HL-60/S4 treated with retinoic acid at 250 ng/mL for 4 days and 3 days (cell line): ENCODE measurements around the gene EFR3B.
"Not testable (repeated sequence)": the region's sequence is repeated elsewhere in the genome, so short reads cannot be mapped to it uniquely, and the experiment has no call there.

Source experiments
- in situ Hi-C: fragments of 300-500 bp; cut with MboI; formaldehyde crosslinking; loops from 2 replicates; pipeline ENCODE4 v1.7.0; 2022; ENCODE audit warnings: low sequenced_read_pairs

Gene EFR3B

DNA sequence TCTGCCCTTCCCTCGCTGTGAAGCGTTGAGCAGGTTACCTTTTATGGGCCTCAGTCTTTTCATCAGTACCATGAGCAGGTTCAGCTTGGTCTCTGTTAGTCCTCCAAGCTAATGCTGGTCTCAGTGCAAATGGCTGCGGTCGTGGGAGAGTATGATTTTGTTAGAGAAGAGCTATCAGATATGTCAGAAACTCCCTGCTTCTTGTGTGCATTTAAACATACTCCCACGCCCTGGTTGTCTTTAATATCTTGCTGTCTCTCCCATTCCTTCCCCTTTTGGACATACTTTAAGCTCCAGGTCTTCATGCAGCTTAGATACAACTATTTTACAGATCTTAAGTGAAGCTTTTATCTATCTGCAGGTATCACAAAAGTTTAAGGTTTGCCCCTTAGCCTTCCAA is 62.9 kb downstream of the EFR3B start:
- in situ Hi-C loops = loop anchor here (25.0 kb wide), 1 partner anchor 692 kb away; no protein-coding TSS in a partner anchor

DNA sequence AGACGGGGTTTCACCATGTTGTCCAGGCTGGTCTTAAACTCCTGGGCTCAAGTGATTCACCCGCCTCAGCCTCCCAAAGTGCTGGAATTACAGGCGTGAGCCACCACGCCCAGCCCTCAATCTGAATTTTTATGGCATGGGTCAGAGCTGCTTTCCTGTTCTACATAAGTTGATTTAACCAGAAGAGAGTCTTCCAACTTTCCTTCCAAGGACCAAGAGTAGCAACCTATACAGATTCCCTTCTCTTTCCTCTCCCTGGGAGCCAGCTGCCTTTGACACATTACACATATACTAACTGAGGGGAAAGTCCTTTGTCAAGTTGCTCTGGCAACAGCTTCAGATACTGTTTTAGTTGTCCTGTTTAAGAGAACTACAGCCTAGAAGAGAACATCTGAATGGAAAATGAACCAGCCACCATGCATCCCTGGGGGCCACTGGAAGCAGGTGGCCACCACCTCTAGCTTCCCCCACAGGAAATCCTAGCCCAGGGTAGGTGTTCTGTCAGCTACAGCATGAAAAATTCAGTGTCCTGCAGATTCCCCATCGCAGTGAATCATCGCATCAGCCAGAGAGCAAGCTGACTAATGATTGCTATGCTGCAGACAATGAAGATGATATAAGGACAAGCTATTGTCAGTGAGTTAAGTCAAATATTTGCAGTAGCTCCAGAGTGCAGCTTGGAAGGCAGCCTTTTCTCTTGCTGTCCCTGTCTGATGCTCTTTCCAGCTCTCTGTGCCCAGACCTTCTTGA is 63.6 kb downstream of the EFR3B start:
- in situ Hi-C loops = loop anchor here (25.0 kb wide), 1 partner anchor 693 kb away; no protein-coding TSS in a partner anchor

DNA sequence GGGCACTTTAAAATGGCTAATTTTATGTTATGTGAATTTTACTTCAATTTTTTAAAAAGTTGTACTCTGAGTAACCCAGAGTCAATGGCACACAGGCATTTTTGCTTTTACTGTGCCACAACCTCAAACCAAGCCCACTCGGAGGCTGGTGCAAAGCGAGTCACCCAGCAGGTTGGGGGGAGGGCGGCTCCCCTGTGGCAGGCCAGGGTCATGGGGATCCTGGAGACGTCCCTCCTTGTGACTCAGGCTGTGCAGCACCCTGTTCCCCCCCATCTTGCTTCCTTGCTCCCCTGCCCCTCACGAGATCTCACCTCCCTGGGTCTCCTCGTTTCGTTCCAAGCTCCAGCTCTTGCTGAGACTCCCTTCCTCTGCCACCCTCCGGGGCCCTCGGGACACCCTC is 67.9 kb downstream of the EFR3B start:
- in situ Hi-C loops = loop anchor here (25.0 kb wide), 1 partner anchor 698 kb away; no protein-coding TSS in a partner anchor

DNA sequence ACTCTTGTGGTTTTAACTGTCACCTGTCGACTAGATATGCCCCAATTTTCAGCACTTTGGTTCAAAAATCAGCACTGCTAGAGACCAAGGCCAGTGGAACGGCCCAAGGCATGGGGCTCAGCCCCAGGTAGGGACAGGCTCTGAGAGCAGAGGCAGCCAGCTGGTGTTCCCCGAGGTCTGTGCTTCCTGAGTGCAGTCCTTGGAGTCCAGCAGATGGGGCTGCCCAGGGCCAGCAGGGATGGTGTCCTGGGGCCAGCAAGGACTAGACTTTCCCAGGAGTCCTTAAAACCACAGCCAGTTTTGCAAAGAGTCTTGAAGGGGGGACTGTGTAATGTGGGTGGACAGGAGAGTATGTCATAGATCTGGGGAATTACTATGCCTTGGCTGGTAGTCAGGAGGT is 70.2 kb downstream of the EFR3B start:
- in situ Hi-C loops = loop anchor here (25.0 kb wide), 1 partner anchor 700 kb away; no protein-coding TSS in a partner anchor

GRCh38 chr2:25115249-25115883 is 73.5 kb downstream of the EFR3B start:
- in situ Hi-C loops = loop anchor here (25.0 kb wide), 1 partner anchor 703 kb away; no protein-coding TSS in a partner anchor

- in situ Hi-C loops = loop anchor here (25.0 kb wide), 1 partner anchor 704 kb away; no protein-coding TSS in a partner anchor
These were observed 74.0 kb downstream of the EFR3B start for GRCh38 chr2:25115902-25116301.

GRCh38 chr2:25116956-25117355 is 75.1 kb downstream of the EFR3B start:
- in situ Hi-C loops = loop anchor here (25.0 kb wide), 1 partner anchor 705 kb away; no protein-coding TSS in a partner anchor

GRCh38 chr2:25119263-25119662 is 77.4 kb downstream of the EFR3B start:
- in situ Hi-C loops = loop anchor here (25.0 kb wide), 1 partner anchor 707 kb away; no protein-coding TSS in a partner anchor

GRCh38 chr2:25122367-25122766 is 80.5 kb downstream of the EFR3B start:
- in situ Hi-C loops = loop anchor here (25.0 kb wide), 1 partner anchor 710 kb away; no protein-coding TSS in a partner anchor

- in situ Hi-C loops = loop anchor here (25.0 kb wide), 1 partner anchor 711 kb away; no protein-coding TSS in a partner anchor
These were observed 81.8 kb downstream of the EFR3B start for GRCh38 chr2:25123682-25124081.

GRCh38 chr2:25125189-25125588 is 83.3 kb downstream of the EFR3B start:
- in situ Hi-C loops = no loop called here

DNA sequence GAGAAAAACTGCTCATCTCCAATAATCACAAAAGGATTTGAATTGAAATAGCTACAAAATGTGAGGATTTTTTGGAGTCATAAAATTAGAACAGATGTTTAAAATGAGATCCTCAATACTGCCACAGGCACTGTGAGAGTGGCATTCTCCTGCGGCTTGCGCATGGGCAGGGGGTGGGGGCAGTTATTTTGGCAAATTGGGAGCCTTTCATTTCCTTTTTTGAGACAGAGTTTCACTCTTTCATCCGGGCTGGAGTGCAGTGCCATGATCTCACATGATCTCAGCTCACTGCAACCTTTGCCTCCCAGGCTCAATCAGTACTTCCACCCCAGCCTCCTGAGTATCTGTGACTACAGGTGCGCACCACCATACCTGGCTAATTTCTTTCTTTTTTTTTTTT is 84.1 kb downstream of the EFR3B start:
- in situ Hi-C loops = no loop called here

- in situ Hi-C loops = not testable (repeated sequence)
These were observed 85.2 kb downstream of the EFR3B start for GRCh38 chr2:25127071-25127470.

DNA sequence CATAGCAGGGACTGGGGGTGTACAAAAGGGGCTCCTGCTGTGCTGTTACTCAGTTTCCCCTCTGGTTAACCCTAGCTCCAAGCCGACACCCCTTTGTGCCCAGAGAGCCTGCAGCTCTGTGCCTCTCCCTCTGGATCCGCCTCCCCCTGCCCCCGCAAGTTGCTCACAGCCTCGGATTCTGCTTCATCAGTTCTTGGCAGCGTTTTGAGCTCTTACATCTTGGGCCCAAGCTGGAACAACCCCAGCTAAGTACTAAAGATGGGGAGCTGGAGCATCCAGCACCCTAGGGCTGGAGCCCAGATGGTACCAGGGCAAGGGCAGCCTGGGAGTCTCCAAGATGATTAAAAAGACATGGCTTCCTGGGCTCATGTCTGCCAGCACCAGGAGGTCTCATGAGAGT is 85.8 kb downstream of the EFR3B start:
- in situ Hi-C loops = no loop called here

- in situ Hi-C loops = loop anchor here (10.0 kb wide), 1 partner anchor 145 kb away; no protein-coding TSS in a partner anchor
These were observed 88.1 kb downstream of the EFR3B start for GRCh38 chr2:25129901-25130520.

GRCh38 chr2:25131253-25131566 is 89.3 kb downstream of the EFR3B start:
- in situ Hi-C loops = loop anchor here (10.0 kb wide), 1 partner anchor 146 kb away; no protein-coding TSS in a partner anchor

DNA sequence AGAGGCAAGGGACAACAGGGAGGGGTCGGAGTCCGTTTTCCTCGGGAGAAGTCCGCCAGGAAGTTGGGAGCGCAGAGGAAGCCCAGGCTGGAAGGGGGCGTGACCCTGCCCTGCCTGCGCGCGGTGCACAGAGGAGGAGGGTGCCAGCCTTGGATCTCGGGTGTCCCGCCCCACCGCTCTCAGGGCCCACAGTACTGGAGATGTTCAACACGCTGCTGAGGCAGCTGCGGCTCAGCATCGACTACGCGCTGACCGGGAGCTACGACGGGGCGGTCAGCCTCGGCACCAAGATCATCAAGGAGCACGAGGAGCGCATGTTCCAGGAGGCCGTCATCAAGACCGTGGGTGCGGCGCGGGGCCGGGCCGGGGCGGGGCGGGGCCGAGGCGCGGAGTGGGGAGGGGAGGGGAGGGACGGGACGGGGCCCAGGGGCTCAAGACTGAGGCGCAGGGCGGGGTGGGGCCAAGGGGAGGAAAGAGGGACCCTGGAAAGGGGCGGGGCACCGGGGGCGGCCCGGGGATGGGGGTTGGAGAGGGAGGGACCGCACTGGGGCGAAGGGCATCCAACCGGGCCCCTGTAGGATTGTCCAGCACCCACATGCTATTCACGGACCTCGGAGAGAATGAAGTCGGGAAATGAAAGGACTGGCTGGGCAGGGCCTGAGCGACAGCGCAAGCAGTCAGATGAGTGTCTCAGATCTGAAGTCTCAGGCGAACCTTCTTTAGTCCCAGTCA is 89.9 kb downstream of the EFR3B start:
- in situ Hi-C loops = loop anchor here (10.0 kb wide), 1 partner anchor 147 kb away; no protein-coding TSS in a partner anchor

- in situ Hi-C loops = loop anchor here (10.0 kb wide), 1 partner anchor 147 kb away; no protein-coding TSS in a partner anchor
These were observed 90.4 kb downstream of the EFR3B start for GRCh38 chr2:25132299-25132635.

- in situ Hi-C loops = loop anchor here (10.0 kb wide), 1 partner anchor 148 kb away; no protein-coding TSS in a partner anchor
These were observed 90.8 kb downstream of the EFR3B start for GRCh38 chr2:25132693-25133092.

DNA sequence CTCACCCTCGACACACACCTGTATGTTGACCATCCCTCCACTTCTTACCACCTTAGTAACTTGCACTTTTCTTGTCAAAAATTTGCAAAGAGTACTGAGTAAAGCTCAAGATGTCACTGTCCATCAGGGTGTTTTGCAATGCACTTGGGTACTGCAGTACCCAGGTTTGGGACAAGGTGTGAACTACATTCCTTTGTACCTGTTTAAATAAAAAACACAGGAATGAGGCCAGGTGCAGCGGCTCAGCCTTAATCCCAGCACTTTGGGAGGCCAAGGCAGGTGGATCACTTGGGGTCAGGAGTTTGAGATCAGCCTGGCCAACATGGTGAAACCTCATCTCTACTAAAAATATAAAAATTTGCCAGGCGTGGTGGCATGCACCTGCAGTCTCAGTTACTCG is 98.7 kb downstream of the EFR3B start:
- in situ Hi-C loops = not testable (repeated sequence)

DNA sequence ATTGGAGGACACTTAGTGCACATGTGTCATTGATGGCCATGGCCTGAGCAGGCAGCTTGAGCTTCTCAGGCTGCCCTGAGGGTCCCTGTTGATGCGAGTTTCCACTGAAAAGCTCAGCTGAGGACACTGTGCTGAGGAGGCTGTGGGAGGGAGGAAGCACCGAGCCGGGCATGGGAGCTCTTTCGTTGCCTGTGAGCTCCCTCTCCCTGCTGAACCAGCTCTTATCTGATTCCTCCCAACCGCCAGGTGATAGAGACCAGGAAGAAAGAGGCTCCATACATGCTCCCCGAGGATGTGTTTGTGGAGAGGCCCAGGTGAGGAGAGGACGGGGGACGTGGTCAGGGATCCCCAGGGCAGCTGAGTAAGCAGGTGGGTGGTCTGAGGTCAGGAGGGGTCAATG is 99.2 kb downstream of the EFR3B start:
- in situ Hi-C loops = no loop called here
